ENCODE measurements around the gene LDHD.
"Not testable (repeated sequence)": the region's sequence is repeated elsewhere in the genome, so short reads cannot be mapped to it uniquely, and the experiment has no call there.

The LDHD gene

GRCh38 chr16:75096656-75097055 is 19.9 kb downstream of the LDHD start:
- Histone ChIP-seq H3K9ac (ENCODE audit: low read depth, low read length) (no peak overlapping the region), H3K9me3 (replicated peaks; ENCODE audit: low read length) (no peaks in the 10 kb centered on the region), H3K4me2 (ENCODE audit: low read length) (no peak overlapping the region), H3K4me1 (ENCODE audit: control insufficient read depth, insufficient read depth, low read length) (peaks cover 15% of the 10 kb centered on the region), H3K4me3 (ENCODE audit: low read length) (no peak overlapping the region), H3K27me3 (ENCODE audit: control insufficient read depth, insufficient read depth, low read length) (no peaks in the 10 kb centered on the region), H3K36me3 (ENCODE audit: insufficient read depth, low read length) (no peaks in the 10 kb centered on the region)

GRCh38 chr16:75095204-75095621 is 21.4 kb downstream of the LDHD start:
- H3K4me1 ChIP-seq (ENCODE audit: control insufficient read depth, insufficient read depth, low read length) = peaks cover 10% of the 10 kb centered on the region
- no peak overlapping the region for H3K9ac ChIP-seq (ENCODE audit: low read depth, low read length)
- no peak overlapping the region for H3K4me3 ChIP-seq (ENCODE audit: low read length)

GRCh38 chr16:75093598-75094540 is 22.7 kb downstream of the LDHD start:
- no peaks in the 10 kb centered on the region for H3K36me3 ChIP-seq (ENCODE audit: insufficient read depth, low read length)
- no peaks in the 10 kb centered on the region for H3K9me3 ChIP-seq (replicated peaks; ENCODE audit: low read length)
- H3K4me1 ChIP-seq (ENCODE audit: control insufficient read depth, insufficient read depth, low read length) = no peaks in the 10 kb centered on the region
- no peak overlapping the region for H3K4me3 ChIP-seq (ENCODE audit: low read length)
- no peak overlapping the region for H3K9ac ChIP-seq (ENCODE audit: low read depth, low read length)
- H3K27me3 ChIP-seq (ENCODE audit: control insufficient read depth, insufficient read depth, low read length) = no peaks in the 10 kb centered on the region
- no peak overlapping the region for H3K4me2 ChIP-seq (ENCODE audit: low read length)

More at GRCh38 chr16:75095204-75095621, 21.4 kb downstream of the LDHD start:
- Histone ChIP-seq H3K27me3 (ENCODE audit: control insufficient read depth, insufficient read depth, low read length) (no peaks in the 10 kb centered on the region), H3K9me3 (replicated peaks; ENCODE audit: low read length) (no peaks in the 10 kb centered on the region), H3K4me2 (ENCODE audit: low read length) (no peak overlapping the region), H3K36me3 (ENCODE audit: insufficient read depth, low read length) (no peaks in the 10 kb centered on the region)

GRCh38 chr16:75092777-75093176 is 23.8 kb downstream of the LDHD start:
- no peaks in the 10 kb centered on the region for H3K9me3 ChIP-seq (replicated peaks; ENCODE audit: low read length)
- no peak overlapping the region for H3K4me3 ChIP-seq (ENCODE audit: low read length)
- H3K4me2 ChIP-seq (ENCODE audit: low read length) = no peak overlapping the region
- no peaks in the 10 kb centered on the region for H3K27me3 ChIP-seq (ENCODE audit: control insufficient read depth, insufficient read depth, low read length)
- H3K36me3 ChIP-seq (ENCODE audit: insufficient read depth, low read length) = no peaks in the 10 kb centered on the region
- peaks cover 8% of the 10 kb centered on the region for H3K4me1 ChIP-seq (ENCODE audit: control insufficient read depth, insufficient read depth, low read length)
- H3K9ac ChIP-seq (ENCODE audit: low read depth, low read length) = no peak overlapping the region

- not testable (repeated sequence) for H3K4me3 ChIP-seq (ENCODE audit: low read length); H3K4me2 ChIP-seq (ENCODE audit: low read length); H3K36me3 ChIP-seq (ENCODE audit: insufficient read depth, low read length); H3K9ac ChIP-seq (ENCODE audit: low read depth, low read length); H3K27me3 ChIP-seq (ENCODE audit: control insufficient read depth, insufficient read depth, low read length); H3K9me3 ChIP-seq (replicated peaks; ENCODE audit: low read length)
- H3K4me1 ChIP-seq (ENCODE audit: control insufficient read depth, insufficient read depth, low read length) = peaks cover 19% of the 10 kb centered on the region
These were observed 25.0 kb downstream of the LDHD start for GRCh38 chr16:75091619-75092018.

- H3K36me3 ChIP-seq (ENCODE audit: insufficient read depth, low read length); H3K4me3 ChIP-seq (ENCODE audit: low read length); H3K27me3 ChIP-seq (ENCODE audit: control insufficient read depth, insufficient read depth, low read length); H3K9me3 ChIP-seq (replicated peaks; ENCODE audit: low read length); H3K9ac ChIP-seq (ENCODE audit: low read depth, low read length); H3K4me2 ChIP-seq (ENCODE audit: low read length): not testable (repeated sequence)
- peaks cover 25% of the 10 kb centered on the region for H3K4me1 ChIP-seq (ENCODE audit: control insufficient read depth, insufficient read depth, low read length)
These were observed 25.7 kb downstream of the LDHD start for GRCh38 chr16:75090899-75091298.

GRCh38 chr16:75089486-75090202 is 26.9 kb downstream of the LDHD start:
- no peaks in the 10 kb centered on the region for H3K9me3 ChIP-seq (replicated peaks; ENCODE audit: low read length)
- no peaks in the 10 kb centered on the region for H3K36me3 ChIP-seq (ENCODE audit: insufficient read depth, low read length)
- H3K4me3 ChIP-seq (ENCODE audit: low read length) = no peak overlapping the region
- no peak overlapping the region for H3K4me2 ChIP-seq (ENCODE audit: low read length)
- no peak overlapping the region for H3K9ac ChIP-seq (ENCODE audit: low read depth, low read length)
- H3K27me3 ChIP-seq (ENCODE audit: control insufficient read depth, insufficient read depth, low read length) = no peaks in the 10 kb centered on the region
- peaks cover 25% of the 10 kb centered on the region for H3K4me1 ChIP-seq (ENCODE audit: control insufficient read depth, insufficient read depth, low read length)

GRCh38 chr16:75088934-75089333 is 27.6 kb downstream of the LDHD start:
- no peaks in the 10 kb centered on the region for H3K36me3 ChIP-seq (ENCODE audit: insufficient read depth, low read length)
- no peak overlapping the region for H3K9ac ChIP-seq (ENCODE audit: low read depth, low read length)
- no peak overlapping the region for H3K4me2 ChIP-seq (ENCODE audit: low read length)
- no peak overlapping the region for H3K4me3 ChIP-seq (ENCODE audit: low read length)
- no peaks in the 10 kb centered on the region for H3K9me3 ChIP-seq (replicated peaks; ENCODE audit: low read length)
- H3K4me1 ChIP-seq (ENCODE audit: control insufficient read depth, insufficient read depth, low read length) = peaks cover 25% of the 10 kb centered on the region
- H3K27me3 ChIP-seq (ENCODE audit: control insufficient read depth, insufficient read depth, low read length) = no peaks in the 10 kb centered on the region

- Histone ChIP-seq H3K4me1 (ENCODE audit: control insufficient read depth, insufficient read depth, low read length) (peaks cover 25% of the 10 kb centered on the region), H3K36me3 (ENCODE audit: insufficient read depth, low read length) (no peaks in the 10 kb centered on the region), H3K27me3 (ENCODE audit: control insufficient read depth, insufficient read depth, low read length) (no peaks in the 10 kb centered on the region), H3K9ac (ENCODE audit: low read depth, low read length) (no peak overlapping the region), H3K4me3 (ENCODE audit: low read length) (no peak overlapping the region), H3K4me2 (ENCODE audit: low read length) (peak overlapping the region; percentile 40), H3K9me3 (replicated peaks; ENCODE audit: low read length) (no peaks in the 10 kb centered on the region)
These were observed 28.4 kb downstream of the LDHD start for GRCh38 chr16:75088216-75088615.

- peak overlapping the region; percentile 22 for H3K4me3 ChIP-seq (ENCODE audit: low read length)
- no peaks in the 10 kb centered on the region for H3K36me3 ChIP-seq (ENCODE audit: insufficient read depth, low read length)
- H3K27me3 ChIP-seq (ENCODE audit: control insufficient read depth, insufficient read depth, low read length) = no peaks in the 10 kb centered on the region
- no peak overlapping the region for H3K9ac ChIP-seq (ENCODE audit: low read depth, low read length)
- no peaks in the 10 kb centered on the region for H3K9me3 ChIP-seq (replicated peaks; ENCODE audit: low read length)
- peaks cover 25% of the 10 kb centered on the region for H3K4me1 ChIP-seq (ENCODE audit: control insufficient read depth, insufficient read depth, low read length)
- peak overlapping the region; percentile 40 for H3K4me2 ChIP-seq (ENCODE audit: low read length)
These were observed 29.1 kb downstream of the LDHD start for GRCh38 chr16:75087375-75087979.

GRCh38 chr16:75086688-75087374 is 29.7 kb downstream of the LDHD start:
- Histone ChIP-seq H3K9me3 (replicated peaks; ENCODE audit: low read length) (no peaks in the 10 kb centered on the region), H3K4me1 (ENCODE audit: control insufficient read depth, insufficient read depth, low read length) (peaks cover 25% of the 10 kb centered on the region), H3K9ac (ENCODE audit: low read depth, low read length) (no peak overlapping the region), H3K36me3 (ENCODE audit: insufficient read depth, low read length) (no peaks in the 10 kb centered on the region), H3K4me2 (ENCODE audit: low read length) (no peak overlapping the region), H3K27me3 (ENCODE audit: control insufficient read depth, insufficient read depth, low read length) (no peaks in the 10 kb centered on the region), H3K4me3 (ENCODE audit: low read length) (no peak overlapping the region)
